Colonic mucosa (tissue), 4 donors: Measurements from ENCODE around the gene OASL. TPM values are rescaled to one million over a fixed set of nuclear protein-coding genes. Genes with fewer than 3 reads are reported as not detected.

Experiments
- DNase-seq: peaks from one replicate; pipeline ENCODE4 v3.0.0-alpha.2; 2020
- H3K27ac ChIP-seq: fragments of 200-600 bp; one replicate; pipeline ENCODE4 v1.8.0; 2021
- H3K27me3 ChIP-seq: fragments of 200-600 bp; one replicate; pipeline ENCODE4 v1.8.0; 2021
- H3K36me3 ChIP-seq: fragments of 200-600 bp; one replicate; pipeline ENCODE4 v1.8.0; 2021
- H3K4me1 ChIP-seq: fragments of 200-600 bp; one replicate; pipeline ENCODE4 v1.8.0; 2021; ENCODE audit warnings: mild to moderate bottlenecking
- H3K4me3 ChIP-seq: fragments of 200-600 bp; one replicate; pipeline ENCODE4 v1.8.0; 2021
- H3K9ac ChIP-seq, 2 donors: one replicate each; pipeline ENCODE4 v1.7.0; 2013; ENCODE audit warnings: control low read depth in 2 of 2, low read depth in 2 of 2, low read length in 2 of 2
- H3K9me3 ChIP-seq: fragments of 200-600 bp; one replicate; pipeline ENCODE4 v1.8.0; 2021
- intact Hi-C: fragments of 100-400 bp; cut with DNase I; formaldehyde crosslinking; loops from one replicate; pipeline ENCODE4 v1.14.1; 2022
- total RNA-seq, 2 donors: library from RNA; stranded (reverse); fragmentation: NEBNext Ultra II Directional in 1 of 2; extraction: Animal tissue kit (Norgen Biotek cat#: 25700) in 1 of 2; gene quantifications; one replicate each; pipeline ENCODE4 v1.2.1, GENCODE V29; 2021
- TF ChIP-seq, protein P1 (sequence below): fragments of 200-600 bp; IDR thresholded peaks from one replicate; pipeline ENCODE4 v1.8.0; 2022; ENCODE audit warnings: antibody characterized with exemption, mild to moderate bottlenecking
- donor health status: healthy.
- donor health status: DM: no; HTN: no; CAD: no.
- donor health status: DM: no; HTN: no; CAD: no.

Gene OASL
- total RNA-seq, 2 donors from 2014 or later, result 5.2 to 7.0 TPM

DNA sequence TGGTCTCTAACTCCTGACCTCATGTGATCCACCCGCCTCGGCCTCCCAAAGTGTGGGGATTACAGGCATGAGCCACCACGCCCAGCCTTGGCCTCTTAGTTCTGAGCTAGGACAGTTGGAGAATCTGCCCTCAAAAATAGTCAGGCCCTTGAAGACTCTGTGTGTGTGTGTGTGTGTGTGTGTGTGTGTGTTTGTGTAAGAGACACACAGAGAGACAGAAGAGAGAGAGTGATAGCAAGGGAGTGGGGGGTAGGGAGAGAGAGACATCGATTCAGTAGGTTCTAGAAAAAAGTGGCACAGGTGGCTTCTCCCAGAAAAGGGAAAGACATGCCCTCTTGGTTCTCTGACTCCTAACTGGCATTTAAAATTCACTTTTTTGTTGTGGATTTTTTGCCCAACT lies 55.3 kb downstream of the OASL start:
- H3K36me3 ChIP-seq, result no peaks in the 10 kb centered on the region
- intact Hi-C loops, result no loop called here
- no peaks in the 10 kb centered on the region for H3K9me3 ChIP-seq
- peak overlapping the region; percentile 78 for H3K27ac ChIP-seq
- no peaks in the 10 kb centered on the region for H3K27me3 ChIP-seq
- no peaks in the 10 kb centered on the region for H3K4me1 ChIP-seq
- DNase-seq, result no peak
- H3K4me3 ChIP-seq, result no peak overlapping the region
- TF ChIP-seq, protein P1, sequence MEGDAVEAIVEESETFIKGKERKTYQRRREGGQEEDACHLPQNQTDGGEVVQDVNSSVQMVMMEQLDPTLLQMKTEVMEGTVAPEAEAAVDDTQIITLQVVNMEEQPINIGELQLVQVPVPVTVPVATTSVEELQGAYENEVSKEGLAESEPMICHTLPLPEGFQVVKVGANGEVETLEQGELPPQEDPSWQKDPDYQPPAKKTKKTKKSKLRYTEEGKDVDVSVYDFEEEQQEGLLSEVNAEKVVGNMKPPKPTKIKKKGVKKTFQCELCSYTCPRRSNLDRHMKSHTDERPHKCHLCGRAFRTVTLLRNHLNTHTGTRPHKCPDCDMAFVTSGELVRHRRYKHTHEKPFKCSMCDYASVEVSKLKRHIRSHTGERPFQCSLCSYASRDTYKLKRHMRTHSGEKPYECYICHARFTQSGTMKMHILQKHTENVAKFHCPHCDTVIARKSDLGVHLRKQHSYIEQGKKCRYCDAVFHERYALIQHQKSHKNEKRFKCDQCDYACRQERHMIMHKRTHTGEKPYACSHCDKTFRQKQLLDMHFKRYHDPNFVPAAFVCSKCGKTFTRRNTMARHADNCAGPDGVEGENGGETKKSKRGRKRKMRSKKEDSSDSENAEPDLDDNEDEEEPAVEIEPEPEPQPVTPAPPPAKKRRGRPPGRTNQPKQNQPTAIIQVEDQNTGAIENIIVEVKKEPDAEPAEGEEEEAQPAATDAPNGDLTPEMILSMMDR, result no peak
- H3K9ac ChIP-seq, result peak overlapping the region in 1 of 2 donors; percentile 62

DNA sequence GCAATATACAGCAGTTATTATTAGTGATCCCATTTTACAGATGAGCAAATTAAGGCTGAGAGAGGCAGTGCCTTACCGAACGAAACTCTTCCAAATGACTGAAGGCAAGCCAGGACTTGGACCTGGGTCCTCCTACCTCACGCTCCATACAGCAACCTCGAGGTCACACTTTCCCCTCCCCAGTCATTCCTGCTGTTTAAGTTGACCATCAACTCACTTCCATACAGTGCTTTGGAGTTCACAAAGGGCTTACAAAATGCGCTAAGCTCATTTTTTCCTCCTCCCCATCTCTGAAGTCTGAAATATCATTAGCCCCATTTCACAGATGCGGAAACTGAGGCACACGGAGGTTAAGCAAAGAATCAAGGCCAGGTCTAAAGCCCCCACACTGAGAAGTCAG lies 56.4 kb downstream of the OASL start:
- Histone ChIP-seq H3K27ac (no peak overlapping the region), H3K36me3 (no peaks in the 10 kb centered on the region), H3K4me3 (no peak overlapping the region), H3K9me3 (no peaks in the 10 kb centered on the region), H3K27me3 (no peaks in the 10 kb centered on the region), H3K9ac (peak overlapping the region in 1 of 2 donors; percentile 46), H3K4me1 (no peaks in the 10 kb centered on the region)
- DNase-seq, result no peak
- TF ChIP-seq, protein P1, result no peak
- intact Hi-C loops, result no loop called here

DNA sequence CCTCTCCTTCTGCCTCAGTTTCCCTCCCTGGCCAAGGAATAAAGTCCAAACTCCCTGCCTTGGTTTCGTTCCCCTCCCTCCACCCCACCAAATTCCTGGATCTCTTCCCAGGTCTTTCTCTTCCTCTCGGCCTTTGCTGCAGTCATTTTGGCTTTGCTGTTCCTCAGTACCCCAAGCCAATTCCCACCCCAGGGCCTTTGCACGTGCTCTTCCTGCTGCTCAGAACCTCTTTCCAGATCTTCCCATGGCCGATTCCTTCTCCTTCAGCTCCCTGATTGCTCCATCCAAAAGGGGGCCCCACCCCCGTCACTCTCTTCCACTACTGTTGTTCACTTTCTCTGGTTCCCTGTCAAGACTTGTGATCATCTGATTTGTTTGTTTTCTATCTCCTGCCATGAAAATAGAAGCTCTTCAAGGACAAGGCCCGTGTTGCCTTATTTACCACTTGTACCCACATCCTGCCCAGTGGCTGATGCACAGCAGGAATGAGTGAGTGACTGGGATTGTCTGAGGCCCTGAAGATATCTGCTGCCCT lies 57.6 kb downstream of the OASL start:
- peak overlapping the region; percentile 17 to 90 for H3K9ac ChIP-seq
- peak overlapping the region; percentile 82 for H3K27ac ChIP-seq
- TF ChIP-seq, protein P1, result no peak
- intact Hi-C loops, result no loop called here
- no peak overlapping the region for H3K4me3 ChIP-seq
- peak; percentile 74 for DNase-seq
- H3K27me3 ChIP-seq, result no peaks in the 10 kb centered on the region
- no peaks in the 10 kb centered on the region for H3K36me3 ChIP-seq
- H3K4me1 ChIP-seq, result no peaks in the 10 kb centered on the region
- H3K9me3 ChIP-seq, result no peaks in the 10 kb centered on the region

DNA sequence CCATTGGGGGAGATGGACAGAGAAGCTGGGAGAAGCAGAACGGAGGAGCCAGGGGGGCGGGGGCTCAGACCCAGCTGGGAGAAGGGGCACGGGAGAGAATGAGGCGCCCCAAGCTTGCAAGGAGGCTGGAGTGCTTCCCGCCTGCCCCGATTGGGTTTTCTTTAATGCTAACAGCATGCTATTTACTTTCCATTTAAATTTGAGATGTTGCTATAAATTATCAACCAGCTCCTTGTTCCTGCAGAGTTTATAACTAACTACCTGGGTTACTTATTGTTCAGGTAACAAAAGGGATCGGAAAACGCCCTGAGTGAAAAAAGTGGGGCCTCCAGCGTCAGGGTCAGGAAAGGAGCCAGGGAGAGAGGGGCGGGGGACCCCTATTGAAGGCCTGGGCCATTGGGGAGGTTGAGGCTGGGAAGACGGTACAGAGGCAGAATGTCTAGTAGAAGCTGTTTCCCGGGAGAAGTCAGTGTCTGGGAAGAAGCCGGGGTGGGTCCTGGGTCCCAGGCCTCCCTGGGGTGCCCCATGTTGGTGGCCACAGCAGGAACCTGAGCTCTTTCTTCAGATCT lies 58.2 kb downstream of the OASL start:
- H3K9me3 ChIP-seq, result no peaks in the 10 kb centered on the region
- H3K27ac ChIP-seq, result peak overlapping the region; percentile 82
- no peaks in the 10 kb centered on the region for H3K36me3 ChIP-seq
- DNase-seq, result peak; percentile 71
- H3K27me3 ChIP-seq, result no peaks in the 10 kb centered on the region
- H3K4me1 ChIP-seq, result no peaks in the 10 kb centered on the region
- H3K9ac ChIP-seq, result peak overlapping the region; percentile 44 to 90
- peak overlapping the region; percentile 55 for H3K4me3 ChIP-seq
- intact Hi-C loops, result no loop called here
- TF ChIP-seq, protein P1, result no peak

DNA sequence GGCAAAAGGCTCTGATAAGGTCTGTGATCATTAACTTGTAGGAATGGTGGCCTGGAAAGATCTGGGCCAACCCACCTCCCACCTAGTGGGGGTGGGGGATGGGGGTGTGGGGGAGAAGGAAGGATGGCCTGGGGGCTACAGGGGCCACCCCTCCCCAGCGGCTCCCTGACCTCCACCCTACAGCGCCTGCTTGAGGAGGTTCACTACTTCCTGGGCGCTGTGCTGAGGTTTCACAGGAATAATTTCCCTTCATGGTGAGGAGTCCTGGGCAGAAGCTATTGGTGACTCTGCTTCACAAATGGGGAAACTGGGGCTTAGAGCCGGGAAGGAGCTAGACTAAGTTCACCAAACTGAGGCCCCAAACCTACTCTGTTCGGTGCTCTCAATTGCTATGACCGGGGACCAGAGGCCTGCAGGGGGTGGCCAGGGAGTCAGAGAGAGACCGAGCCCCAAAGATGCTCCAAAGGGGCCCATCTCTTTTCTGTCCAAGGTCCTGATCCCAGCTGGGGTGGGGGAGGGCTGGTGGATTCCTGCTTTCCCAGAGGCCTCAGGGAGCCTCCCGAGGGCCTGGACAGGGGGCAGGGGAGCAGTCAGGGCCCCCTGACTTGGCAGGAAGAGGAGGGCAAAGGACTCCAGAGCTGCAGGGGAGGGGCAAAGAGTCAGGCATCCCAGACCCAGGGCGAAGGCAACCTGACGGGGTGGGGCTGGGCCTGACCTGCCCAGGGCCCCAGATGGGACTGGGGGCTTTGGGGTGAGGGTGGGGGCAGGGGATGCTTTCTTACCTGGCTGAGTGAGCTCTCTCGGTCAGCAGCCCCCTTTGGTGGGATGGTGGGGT lies 59.0 kb downstream of the OASL start:
- H3K4me3 ChIP-seq, result peak overlapping the region; percentile 55
- peak; percentile 78 for DNase-seq
- H3K4me1 ChIP-seq, result no peaks in the 10 kb centered on the region
- no peaks in the 10 kb centered on the region for H3K9me3 ChIP-seq
- TF ChIP-seq, protein P1, result no peak
- peak overlapping the region; percentile 82 for H3K27ac ChIP-seq
- H3K9ac ChIP-seq, result peak overlapping the region; percentile 44 to 90
- intact Hi-C loops, result no loop called here
- no peaks in the 10 kb centered on the region for H3K36me3 ChIP-seq
- H3K27me3 ChIP-seq, result no peaks in the 10 kb centered on the region
